Transverse colon (tissue), 4 donors: Measurements from ENCODE around the gene ZBTB38. TPM values are rescaled to one million over a fixed set of nuclear protein-coding genes. Genes with fewer than 3 reads are reported as not detected.

ENCODE experiments used
- DNase-seq: peaks from one replicate; pipeline ENCODE4 v3.0.0-alpha.2; 2019
- H3K27ac ChIP-seq, 4 donors: fragments of 200-600 bp; sonication (generic); 2 replicates each; pipeline ENCODE4 v1.5.1; 2016 to 2018; ENCODE audit warnings: inconsistent platforms in 4 of 4
- H3K27me3 ChIP-seq: fragments of 200-600 bp; sonication (generic); 2 replicates; pipeline ENCODE4 v1.5.1; 2017; ENCODE audit warnings: inconsistent platforms
- H3K36me3 ChIP-seq, 4 donors: fragments of 200-600 bp; sonication (generic); 2 replicates each; pipeline ENCODE4 v1.5.1; 2017 to 2019; ENCODE audit warnings: inconsistent platforms in 4 of 4
- H3K4me1 ChIP-seq, 4 donors: fragments of 200-600 bp; sonication (generic); 2 replicates each; pipeline ENCODE4 v1.5.1; 2017 to 2020; ENCODE audit warnings: inconsistent platforms in 4 of 4
- H3K4me3 ChIP-seq, 4 donors: fragments of 200-600 bp; sonication (generic); 1 replicate in 1 of 4; 2 replicates in 3 of 4; pipeline versions ENCODE4 v1.5.1 to v1.6.1; 2017 to 2019; ENCODE audit warnings: inconsistent platforms in 4 of 4
- H3K9me3 ChIP-seq, 2 donors: fragments of 200-600 bp; sonication (generic); 2 replicates each; pipeline ENCODE4 v1.5.1; 2017 to 2019; ENCODE audit warnings: inconsistent platforms in 2 of 2
- CTCF ChIP-seq, 5 experiments: fragments of 200-600 bp in 3 of 5; fragments of 450-650 bp in 2 of 5; sonication (generic) in 3 of 5; IDR thresholded peaks; 1 replicate in 2 of 5; 2 replicates in 3 of 5; pipeline ENCODE4 v1.5.1; 2016 to 2017; ENCODE audit warnings: antibody characterized with exemption in 5 of 5, inconsistent platforms in 3 of 5, mild to moderate bottlenecking in 2 of 5, moderate library complexity in 1 of 5
- EP300 ChIP-seq: sonication (generic); formaldehyde crosslinking; IDR thresholded peaks from one replicate; pipeline ENCODE4 v1.6.1; 2017; ENCODE audit warnings: antibody characterized with exemption, low read depth
- POLR2A ChIP-seq: fragments of 450-650 bp; IDR thresholded peaks from one replicate; pipeline ENCODE4 v1.6.1; 2016; ENCODE audit warnings: antibody characterized with exemption, mild to moderate bottlenecking, moderate library complexity
- POLR2AphosphoS5 ChIP-seq, 3 donors: sonication (generic); formaldehyde crosslinking; IDR thresholded peaks; one replicate each; pipeline ENCODE4 v1.6.1; 2016; ENCODE audit warnings: antibody characterized with exemption in 3 of 3
- WGBS, 2 donors: methylation state at CpG; one replicate each; pipeline ENCODE4 v1.1.5; 2018; ENCODE audit warnings: low coverage in 1 of 2; 5-methylcytosine and 5-hydroxymethylcytosine counted together
- in situ Hi-C, 4 donors: fragments of 200-750 bp; cut with MboI; loops; one replicate each; pipeline versions ENCODE4 v1.15.0 to v1.15.1; 2017; ENCODE audit warnings: low sequenced_read_pairs in 3 of 4, low pct_ligation_motif_present in 1 of 4, low pct_unique_long_range_greater_than_20kb in 1 of 4
- intact Hi-C: fragments of 100-400 bp; cut with DNase I; formaldehyde crosslinking; loops from one replicate; pipeline ENCODE4 v1.15.1; 2023; ENCODE audit warnings: low total_unique reads
- total RNA-seq, 4 donors: library from RNA; depleted of rRNA; stranded (reverse); fragments of >200 nt; gene quantifications; one replicate each; pipeline ENCODE4 v1.1.0, GENCODE V29; 2016

ZBTB38 gene
- total RNA-seq, 4 donors from 2014 or later = 71.8 to 182 (median 169) TPM

- H3K4me1 ChIP-seq = peaks cover 0 to under 1% (median under 1%) of the 10 kb centered on the region in 4 donors
- H3K4me3 ChIP-seq = no peak overlapping the region
- no peak for DNase-seq
- 86% methylated on average over 6 of the region's 6 CpGs; no CpG with 5 or more reads in 1 of the 2 donors for WGBS, 2 donors
- intact Hi-C loops (loop anchor here (5.0 kb wide), 1 partner anchor 97 kb away; no protein-coding TSS in a partner anchor), in situ Hi-C loops (loop anchor here in 2 of 4 donors (10.0 to 25.0 kb wide), 2 partner anchors 90 to 207 kb away; no protein-coding TSS in a partner anchor)
- TF ChIP-seq POLR2AphosphoS5 (IDR thresholded peaks at IDR 0.05) (no peak), EP300 (no peak), CTCF (IDR thresholded peaks at IDR 0.05) (no peak), POLR2A (no peak)
- no peaks in the 10 kb centered on the region for H3K9me3 ChIP-seq
- H3K27me3 ChIP-seq = no peaks in the 10 kb centered on the region
- no peak overlapping the region for H3K27ac ChIP-seq
- no peaks in the 10 kb centered on the region for H3K36me3 ChIP-seq
Measured at GRCh38 chr3:141355242-141355641, 13.1 kb upstream of the ZBTB38 start.

GRCh38 chr3:141356046-141356445, 12.3 kb upstream of the ZBTB38 start:
- TF ChIP-seq POLR2AphosphoS5 (IDR thresholded peaks at IDR 0.05) (no peak), EP300 (no peak), POLR2A (no peak), CTCF (IDR thresholded peaks at IDR 0.05) (no peak)
- in situ Hi-C loops = loop anchor here in 2 of 4 donors (10.0 to 25.0 kb wide), 2 partner anchors 89 to 206 kb away; no protein-coding TSS in a partner anchor
- no peak overlapping the region for H3K4me3 ChIP-seq
- H3K36me3 ChIP-seq = no peaks in the 10 kb centered on the region
- H3K4me1 ChIP-seq = peaks cover 0 to 8% (median 5%) of the 10 kb centered on the region in 4 donors
- intact Hi-C loops = loop anchor here (5.0 kb wide), 1 partner anchor 96 kb away; no protein-coding TSS in a partner anchor
- H3K9me3 ChIP-seq = no peaks in the 10 kb centered on the region
- no peaks in the 10 kb centered on the region for H3K27me3 ChIP-seq
- no peak for DNase-seq
- 64 to 96% methylated on average over 1 to 4 of the region's 4 CpGs for WGBS, 2 donors
- H3K27ac ChIP-seq = no peak overlapping the region

- H3K9me3 ChIP-seq = no peaks in the 10 kb centered on the region
- WGBS, 2 donors = 13 to 15% methylated on average over 6 of the region's 6 CpGs
- H3K4me3 ChIP-seq = peak overlapping the region in 1 of 4 donors; percentile 25
- TF ChIP-seq EP300 (no peak), POLR2AphosphoS5 (IDR thresholded peaks at IDR 0.05) (peak in 1 of 3 donors; percentile 14), CTCF (IDR thresholded peaks at IDR 0.05) (peak; percentile 64 to 90 (median 72))
- in situ Hi-C loops = loop anchor here in 2 of 4 donors (5.0 to 25.0 kb wide), 3 partner anchors 81 to 201 kb away; no protein-coding TSS in a partner anchor
- peaks cover 3 to 27% (median 12%) of the 10 kb centered on the region in 4 donors for H3K4me1 ChIP-seq
- peak overlapping the region; percentile 46 to 71 (median 68) for H3K27ac ChIP-seq
- no peaks in the 10 kb centered on the region for H3K36me3 ChIP-seq
- intact Hi-C loops = loop anchor here (5.0 kb wide), 1 partner anchor 49 kb away; no protein-coding TSS in a partner anchor
- DNase-seq = no peak
- no peaks in the 10 kb centered on the region for H3K27me3 ChIP-seq
Measured at GRCh38 chr3:141360888-141361598, 7.3 kb upstream of the ZBTB38 start.

- DNase-seq = no peak
- in situ Hi-C loops = loop anchor here in 2 of 4 donors (5.0 to 25.0 kb wide), 3 partner anchors 80 to 200 kb away; no protein-coding TSS in a partner anchor
- no peaks in the 10 kb centered on the region for H3K36me3 ChIP-seq
- no peaks in the 10 kb centered on the region for H3K9me3 ChIP-seq
- no peak for TF ChIP-seq EP300
- TF ChIP-seq POLR2AphosphoS5 (IDR thresholded peaks at IDR 0.05) = no peak
- no peak for TF ChIP-seq CTCF (IDR thresholded peaks at IDR 0.05)
- no peak for TF ChIP-seq POLR2A
- H3K27me3 ChIP-seq = no peaks in the 10 kb centered on the region
- no peak overlapping the region for H3K27ac ChIP-seq
- H3K4me3 ChIP-seq = no peak overlapping the region
- 76 to 100% methylated on average over 1 of the region's 1 CpG for WGBS, 2 donors
- intact Hi-C loops = loop anchor here (5.0 kb wide), 1 partner anchor 50 kb away; no protein-coding TSS in a partner anchor
- peaks cover 20 to 43% (median 29%) of the 10 kb centered on the region in 4 donors for H3K4me1 ChIP-seq
Measured at GRCh38 chr3:141362736-141363135, 5.6 kb upstream of the ZBTB38 start.
